H1 (cell line): Measurements from ENCODE around the gene LEFTY2. TPM values are rescaled to one million over a fixed set of nuclear protein-coding genes. Genes with fewer than 3 reads are reported as not detected.

Experiments
- CTCF ChIA-PET: fragments of 300-600 bp; sonication (Branson Sonifier 250); formaldehyde crosslinking; loops from one replicate; lab custom pipeline; 2021; ENCODE audit not compliant: partially characterized antibody; lab: Charles Lee
- POLR2A ChIA-PET: fragments of 300-600 bp; sonication (Branson Sonifier 250); formaldehyde crosslinking; loops from one replicate; lab custom pipeline; 2021; ENCODE audit warnings: inconsistent platforms; ENCODE audit not compliant: partially characterized antibody; lab: Charles Lee
- DNase-seq, 2 experiments: peaks; one replicate each; pipeline versions ENCODE4 v3.0.0 to v3.0.0-alpha.2; 2010 to 2022; ENCODE audit warnings: low spot score in 2 of 2, low read depth in 1 of 2, mixed read lengths in 1 of 2
- FAIRE-seq: peaks from 2 replicates; lab custom pipeline; 2011; peaks lifted over from hg19 to GRCh38; lab: Jason Lieb, UNC
- H2AFZ ChIP-seq: 2 replicates; pipeline ENCODE4 v1.8.1; 2012; ENCODE audit warnings: low read length, inconsistent platforms
- H2AK5ac ChIP-seq: 2 replicates; pipeline ENCODE4 v1.6.1; 2013; ENCODE audit warnings: low read depth, low read length
- H2BK120ac ChIP-seq: replicated peaks from 2 replicates; pipeline ENCODE3; 2013; ENCODE audit warnings: low read depth, low read length, inconsistent platforms
- H2BK12ac ChIP-seq: 2 replicates; pipeline ENCODE4 v1.6.1; 2013; ENCODE audit warnings: low read depth, low read length
- H2BK15ac ChIP-seq: 2 replicates; pipeline ENCODE4 v1.6.1; 2013; ENCODE audit warnings: low read length
- H2BK20ac ChIP-seq: 2 replicates; pipeline ENCODE4 v1.6.1; 2013; ENCODE audit warnings: low read length
- H2BK5ac ChIP-seq: 2 replicates; pipeline ENCODE4 v1.6.1; 2013; ENCODE audit warnings: low read depth, low read length
- H3K14ac ChIP-seq: 2 replicates; pipeline ENCODE4 v1.6.1; 2013; ENCODE audit warnings: inconsistent platforms; ENCODE audit not compliant: insufficient read length
- H3K18ac ChIP-seq: 2 replicates; pipeline ENCODE4 v1.6.1; 2013; ENCODE audit warnings: low read length; ENCODE audit errors: extremely low read depth
- H3K23ac ChIP-seq: 2 replicates; pipeline ENCODE4 v1.6.1; 2013; ENCODE audit warnings: inconsistent platforms; ENCODE audit not compliant: insufficient read length
- H3K23me2 ChIP-seq: 2 replicates; pipeline ENCODE4 v1.6.1; 2013; ENCODE audit warnings: low read depth, low read length
- H3K27ac ChIP-seq: 2 replicates; pipeline ENCODE4 v1.6.1; 2011; ENCODE audit warnings: low read depth, low read length, inconsistent platforms
- H3K27me3 ChIP-seq, 4 experiments: replicated peaks in 1 of 4; 1 replicate in 1 of 4; 2 replicates in 3 of 4; pipeline versions ENCODE4 v1.6.1 to v1.8.1; 2011 to 2013; ENCODE audit warnings: low read length in 3 of 4, mild to moderate bottlenecking in 3 of 4, inconsistent platforms in 2 of 4, mixed read lengths in 2 of 4, moderate library complexity in 1 of 4; ENCODE audit not compliant: control insufficient read depth in 3 of 4, insufficient read depth in 3 of 4; ENCODE audit errors: extremely low read depth in 1 of 4
- H3K36me3 ChIP-seq, 4 experiments: 2 replicates each; pipeline versions ENCODE4 v1.6.1 to v1.8.1; 2011 to 2013; ENCODE audit warnings: mild to moderate bottlenecking in 4 of 4, low read length in 3 of 4, moderate library complexity in 2 of 4, control low read depth in 1 of 4, inconsistent platforms in 1 of 4; ENCODE audit not compliant: insufficient read depth in 4 of 4, control insufficient read depth in 2 of 4
- H3K4ac ChIP-seq: replicated peaks from 2 replicates; pipeline ENCODE3; 2013; ENCODE audit warnings: low read length, low read depth, mixed read lengths, inconsistent platforms; ENCODE audit not compliant: insufficient read length
- H3K4me1 ChIP-seq, 4 experiments: replicated peaks in 1 of 4; 1 replicate in 1 of 4; 2 replicates in 3 of 4; pipeline versions ENCODE4 v1.6.1 to v1.8.1; 2011 to 2013; ENCODE audit warnings: low read length in 3 of 4, inconsistent platforms in 2 of 4, mixed read lengths in 1 of 4; ENCODE audit not compliant: insufficient read depth in 4 of 4, control insufficient read depth in 3 of 4
- H3K4me2 ChIP-seq, 2 experiments: 2 replicates each; pipeline versions ENCODE4 v1.6.1 to v1.8.1; 2011 to 2013; ENCODE audit warnings: low read depth in 2 of 2, low read length in 2 of 2, control low read depth in 1 of 2, inconsistent platforms in 1 of 2, mild to moderate bottlenecking in 1 of 2; ENCODE audit not compliant: insufficient read depth in 1 of 2
- H3K4me3 ChIP-seq, 4 experiments: fragments of 200-600, 300-600 bp in 1 of 4; sonication (generic), shearing (Covaris generic), sonication (Bioruptor Twin) in 1 of 4; 2 replicates each; pipeline versions ENCODE4 v1.5.1 to v1.8.1; 2011 to 2016; ENCODE audit warnings: low read length in 4 of 4, low read depth in 3 of 4, control low read depth in 2 of 4, inconsistent platforms in 2 of 4, mild to moderate bottlenecking in 2 of 4, mixed read lengths in 1 of 4, moderate library complexity in 1 of 4; ENCODE audit not compliant: insufficient read depth in 2 of 4; ENCODE audit errors: extremely low read depth in 1 of 4
- H3K56ac ChIP-seq: replicated peaks from 2 replicates; pipeline ENCODE3; 2013; ENCODE audit warnings: low read depth, mild to moderate bottlenecking, mixed read lengths, low read length, inconsistent platforms; ENCODE audit not compliant: insufficient read length
- H3K79me1 ChIP-seq: 2 replicates; pipeline ENCODE4 v1.6.1; 2013; ENCODE audit warnings: low read depth, low read length, control low read depth
- H3K79me2 ChIP-seq, 2 experiments: 2 replicates each; pipeline versions ENCODE4 v1.6.1 to v1.8.1; 2012 to 2013; ENCODE audit warnings: low read length in 2 of 2, mild to moderate bottlenecking in 2 of 2, inconsistent platforms in 1 of 2; ENCODE audit not compliant: insufficient read depth in 2 of 2, control insufficient read depth in 1 of 2
- H3K9ac ChIP-seq, 4 experiments: replicated peaks in 1 of 4; 1 replicate in 1 of 4; 2 replicates in 3 of 4; pipeline versions ENCODE4 v1.6.1 to v1.8.1; 2011 to 2013; ENCODE audit warnings: low read depth in 3 of 4, low read length in 3 of 4, control low read depth in 2 of 4, mild to moderate bottlenecking in 2 of 4, moderate library complexity in 2 of 4, inconsistent platforms in 1 of 4; ENCODE audit errors: extremely low read depth in 1 of 4
- H3K9me3 ChIP-seq, 2 experiments: 2 replicates each; pipeline versions ENCODE4 v1.6.1 to v1.8.1; 2012 to 2013; ENCODE audit warnings: mild to moderate bottlenecking in 2 of 2, moderate library complexity in 2 of 2, control low read depth in 1 of 2, inconsistent platforms in 1 of 2, low read depth in 1 of 2, low read length in 1 of 2, mixed read lengths in 1 of 2; ENCODE audit not compliant: insufficient read depth in 2 of 2
- H4K20me1 ChIP-seq, 2 experiments: replicated peaks in 1 of 2; 2 replicates each; pipeline versions ENCODE3 to v1.8.1; 2011 to 2013; ENCODE audit warnings: inconsistent platforms in 2 of 2, low read length in 2 of 2, mild to moderate bottlenecking in 1 of 2; ENCODE audit not compliant: insufficient read depth in 2 of 2, control insufficient read depth in 1 of 2
- H4K5ac ChIP-seq: 2 replicates; pipeline ENCODE4 v1.6.1; 2013; ENCODE audit warnings: low read length, low read depth, mixed read lengths, inconsistent platforms; ENCODE audit not compliant: insufficient read length
- H4K8ac ChIP-seq: 2 replicates; pipeline ENCODE4 v1.8.0; 2013; ENCODE audit warnings: mild to moderate bottlenecking, moderate library complexity, low read length, inconsistent platforms; ENCODE audit not compliant: insufficient read depth; ENCODE audit errors: extremely low read depth
- H4K91ac ChIP-seq: replicated peaks from 2 replicates; pipeline ENCODE3; 2013; ENCODE audit warnings: low read length, mixed read lengths, inconsistent platforms; ENCODE audit not compliant: insufficient read length
- CBX5 ChIP-seq: fragments of 300-800, 300-1000 bp; sonication (generic); IDR thresholded peaks from 2 replicates; pipeline ENCODE4 v1.7.1; 2016; ENCODE audit warnings: antibody characterized with exemption, low read length, low read depth
- CREB1 ChIP-seq: IDR thresholded peaks from 2 replicates; pipeline ENCODE4 v1.6.1; 2012; ENCODE audit warnings: inconsistent platforms
- EZH2 ChIP-seq: fragments of 200-600 bp; sonication (generic); IDR thresholded peaks from 2 replicates; pipeline ENCODE4 v1.7.1; 2012; ENCODE audit warnings: low read depth, mild to moderate bottlenecking, moderate library complexity, low read length, inconsistent platforms; ENCODE audit not compliant: severe bottlenecking
- FOSL1 ChIP-seq: IDR thresholded peaks from 2 replicates; pipeline ENCODE4 v1.6.1; 2011; ENCODE audit warnings: mild to moderate bottlenecking, low read depth, low read length, moderate library complexity; ENCODE audit not compliant: insufficient read depth
- POLR2A ChIP-seq, 2 experiments: IDR thresholded peaks; 1 replicate in 1 of 2; 2 replicates in 1 of 2; pipeline ENCODE4 v1.6.1; 2011; ENCODE audit warnings: low read depth in 2 of 2, low read length in 2 of 2, mild to moderate bottlenecking in 2 of 2; ENCODE audit errors: control extremely low read depth in 1 of 2
- WGBS, 2 experiments: shearing (Covaris generic) in 1 of 2; methylation state at CpG; one replicate each; pipeline versions ENCODE4 v1.1.6 to v1.1.7; 2013 to 2015; ENCODE audit warnings: low lambda C conversion rate in 2 of 2, mixed read lengths in 2 of 2, inconsistent platforms in 1 of 2, low coverage in 1 of 2, missing lambda C conversion rate in 1 of 2; ENCODE audit not compliant: insufficient replicate concordance in 2 of 2, insufficient coverage in 1 of 2, insufficient read length in 1 of 2; ENCODE audit errors: extremely low coverage in 1 of 2, missing lambda C conversion rate in 1 of 2; 5-methylcytosine and 5-hydroxymethylcytosine counted together
- polyA plus RNA-seq, 7 experiments: library from polyadenylated mRNA; depleted of rRNA in 3 of 7; stranded (reverse) in 5 of 7; unstranded in 2 of 7; fragments of >200 nt in 5 of 7; fragments of 200-250 nt in 2 of 7; gene quantifications; 1 replicate in 5 of 7; 2 replicates in 1 of 7; 4 replicates in 1 of 7; pipeline versions ENCODE4 v1.2.1 to v1.2.3, GENCODE V29; 2011 to 2013; ENCODE audit warnings: missing spikeins in 2 of 7, mixed read lengths in 2 of 7
- total RNA-seq: library from RNA; stranded (reverse); fragmentation: NEBNext Ultra II Directional; extraction: Animal tissue kit (Norgen Biotek cat#: 25700); gene quantifications from 2 replicates; pipeline ENCODE4 v1.2.1, GENCODE V29; 2021

LEFTY2 gene
- total and polyA plus RNA-seq, 2 of the 8 experiments (the other 6 are each of a cell fraction or from before 2014, with no cell fraction given): 2.6 to 4.3 TPM

DNA sequence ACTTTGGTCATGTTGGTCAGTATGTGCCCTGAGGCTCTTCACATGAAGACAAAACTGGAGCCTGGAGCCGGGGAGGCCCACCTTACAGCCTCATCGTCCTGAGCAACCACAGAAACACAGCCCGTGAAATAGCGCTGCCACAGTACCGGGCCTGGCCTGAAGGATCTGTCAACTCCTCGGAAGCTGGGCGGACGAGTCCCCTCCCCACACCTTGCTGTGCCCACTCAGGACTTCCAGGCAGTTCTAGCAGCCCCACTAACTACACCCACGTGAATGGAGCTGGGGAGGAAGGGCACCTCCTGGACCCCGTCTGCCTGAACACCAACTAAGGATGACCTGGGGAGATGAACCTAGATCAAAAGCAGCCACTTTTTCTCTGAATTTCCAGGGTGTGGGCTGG is 33.4 kb upstream of the LEFTY2 start:
- no peak for DNase-seq
- TF ChIP-seq POLR2A (IDR thresholded peaks at IDR 0.05; ENCODE audit: control extremely low read depth in 1 of 2, low read depth in 2 of 2, low read length in 2 of 2) (no peak), CREB1 (no peak), FOSL1 (no peak), EZH2 (no peak), CBX5 (no peak)

More for the DNA sequence above, 33.4 kb upstream of the LEFTY2 start:
- WGBS, 2 experiments: 90% methylated on average over 10 of the region's 10 CpGs; no CpG with 5 or more reads in 1 of the 2 experiments
- Histone ChIP-seq H3K9ac (no peak overlapping the region), H2BK12ac (no peak overlapping the region; the same call in 1 of the 2 replicates), H3K4ac (no peak overlapping the region), H3K23me2 (no peaks in the 10 kb centered on the region; the same call in 1 of the 2 replicates), H3K27me3 (no peaks in the 10 kb centered on the region), H2BK5ac (no peak overlapping the region), H3K36me3 (no peaks in the 10 kb centered on the region), H3K4me2 (no peak overlapping the region), H3K79me2 (no peaks in the 10 kb centered on the region), H3K56ac (no peak overlapping the region), H4K20me1 (no peaks in the 10 kb centered on the region), H3K14ac (no peak overlapping the region), H3K9me3 (no peaks in the 10 kb centered on the region), H3K4me1 (no peaks in the 10 kb centered on the region), H4K91ac (peak overlapping the region; percentile 37), H2AK5ac (no peak overlapping the region), H2BK20ac (no peak overlapping the region), H2BK15ac (no peak overlapping the region), H2BK120ac (no peak overlapping the region), H3K18ac (no peak overlapping the region), H3K79me1 (no peaks in the 10 kb centered on the region), H3K27ac (no peak overlapping the region), H2AFZ (no peak overlapping the region), H3K4me3 (no peak overlapping the region), H4K8ac (no peak overlapping the region), H4K5ac (no peak overlapping the region), H3K23ac (no peak overlapping the region)
- ChIA-PET CTCF (interaction anchor here (0.7 to 7.1 kb wide), 21 partner anchors 13 to 656 kb away, joined by 3 to 86 read pairs (median 4); partner anchors contain the start of gene PYCR2), POLR2A (interaction anchor here (1.0 to 1.5 kb wide), 4 partner anchors 12 to 88 kb away, joined by 3 to 5 read pairs (median 4); partner anchors contain the start of genes H3-3A and SDE2)
- no peak for FAIRE-seq
